Measurements from ENCODE around the gene MAP3K5.
"Not testable (repeated sequence)": the region's sequence is repeated elsewhere in the genome, so short reads cannot be mapped to it uniquely, and the experiment has no call there.

Gene MAP3K5

DNA sequence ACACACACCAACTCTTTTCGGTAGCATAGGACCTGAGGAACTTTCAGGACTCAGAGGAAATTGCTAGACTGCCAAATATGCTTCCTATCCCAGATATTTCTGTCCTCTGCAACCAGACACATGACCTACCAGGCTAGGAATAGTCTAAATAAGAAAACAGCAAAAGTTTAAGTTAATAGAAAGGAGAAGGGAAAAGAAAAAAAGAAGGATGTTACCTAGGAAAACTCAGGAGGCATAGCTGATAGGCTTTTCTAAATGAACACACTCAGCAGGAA, 74.6 kb downstream of the MAP3K5 start:
- DNase-seq, result no peak

- no peak for DNase-seq
These were observed 75.2 kb downstream of the MAP3K5 start for GRCh38 chr6:136716917-136717715.

DNA sequence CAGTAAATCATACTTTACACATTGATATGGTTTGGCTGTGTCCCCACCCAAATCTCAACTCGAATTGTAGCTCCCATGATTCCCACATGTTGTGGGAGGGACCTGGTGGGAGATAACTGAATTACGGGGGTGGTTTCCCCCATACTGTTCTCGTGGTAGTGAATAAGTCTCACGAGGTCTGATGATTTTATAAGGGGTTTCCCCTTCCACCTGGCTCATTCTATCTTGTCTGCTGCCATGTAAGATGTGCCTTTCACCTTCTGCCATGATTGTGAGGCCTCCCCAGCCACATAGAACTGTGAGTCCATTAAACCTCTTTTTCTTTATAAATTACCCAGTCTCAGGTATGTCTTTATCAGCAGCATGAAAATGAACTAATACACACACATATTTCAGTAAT, 79.6 kb downstream of the MAP3K5 start:
- not testable (repeated sequence) for DNase-seq

GRCh38 chr6:136711644-136712043, 80.6 kb downstream of the MAP3K5 start:
- no peak for DNase-seq

- DNase-seq, result no peak
These were observed 81.3 kb downstream of the MAP3K5 start for GRCh38 chr6:136710877-136711552.

DNA sequence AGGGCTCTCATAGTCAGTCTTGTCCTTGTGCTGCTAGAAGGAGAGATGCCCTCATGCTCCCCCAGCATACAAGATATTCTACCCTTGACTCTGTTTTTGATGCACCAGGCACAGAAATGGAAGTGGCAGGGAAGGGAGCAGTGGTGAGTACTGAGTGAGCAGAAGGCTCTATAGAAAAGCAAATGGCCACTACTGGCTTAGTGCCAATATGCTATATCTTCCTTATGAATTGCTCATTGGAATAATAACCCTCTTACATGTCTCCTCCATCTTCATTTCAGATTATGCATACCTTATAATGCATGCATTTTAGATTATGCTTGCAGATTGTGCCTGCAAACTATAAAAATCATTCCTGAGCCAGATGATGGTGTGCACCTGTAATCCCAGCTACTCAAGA, 82.8 kb downstream of the MAP3K5 start:
- no peak for DNase-seq

GRCh38 chr6:136706430-136706829, 85.8 kb downstream of the MAP3K5 start:
- DNase-seq, result no peak

- no peak for DNase-seq
These were observed 88.9 kb downstream of the MAP3K5 start for GRCh38 chr6:136703331-136703865.

- DNase-seq, result no peak
These were observed 91.2 kb downstream of the MAP3K5 start for GRCh38 chr6:136701045-136701444.

- no peak for DNase-seq
These were observed 92.9 kb downstream of the MAP3K5 start for GRCh38 chr6:136699358-136699757.

- DNase-seq, result no peak
These were observed 95.4 kb downstream of the MAP3K5 start for GRCh38 chr6:136696783-136697364.

DNA sequence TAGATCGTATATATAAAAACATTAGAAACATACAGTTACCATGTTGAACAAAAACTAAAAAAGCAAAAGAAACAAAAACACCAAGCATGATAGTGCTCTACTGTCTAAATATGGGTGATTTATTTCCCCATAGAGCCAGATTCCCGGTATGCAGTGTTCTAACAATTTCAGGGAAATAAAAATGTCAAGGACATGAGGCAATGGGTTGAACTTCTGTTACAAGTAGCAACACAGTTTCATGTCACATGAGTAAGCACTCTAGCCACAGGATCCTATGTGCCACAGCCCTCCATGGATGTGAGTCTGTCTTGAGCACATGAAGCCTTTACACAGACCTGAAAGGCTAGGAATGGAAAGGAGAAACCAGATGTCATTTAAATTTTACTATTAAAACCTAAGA, 96.0 kb downstream of the MAP3K5 start:
- DNase-seq, result no peak

GRCh38 chr6:136695412-136695811, 96.9 kb downstream of the MAP3K5 start:
- DNase-seq, result no peak

DNA sequence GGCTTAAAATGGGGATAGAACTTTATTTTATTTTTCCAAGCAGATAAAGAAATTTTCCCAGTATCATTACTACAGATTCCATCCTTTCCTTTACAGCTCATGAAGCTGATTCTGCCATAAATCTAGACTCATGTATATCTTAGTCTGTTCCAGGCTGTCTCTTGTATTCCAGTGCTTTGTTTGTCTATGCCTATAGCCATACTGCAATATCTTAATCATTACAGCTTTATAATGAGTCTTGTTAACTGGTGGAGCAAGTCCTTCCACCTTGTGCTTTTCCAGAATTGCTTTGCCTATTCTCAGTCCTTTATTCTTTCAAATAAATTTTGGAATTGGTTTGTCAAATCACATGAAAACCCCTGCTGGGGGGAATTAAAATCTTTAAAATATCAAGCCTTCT, 99.2 kb downstream of the MAP3K5 start:
- no peak for DNase-seq

DNA sequence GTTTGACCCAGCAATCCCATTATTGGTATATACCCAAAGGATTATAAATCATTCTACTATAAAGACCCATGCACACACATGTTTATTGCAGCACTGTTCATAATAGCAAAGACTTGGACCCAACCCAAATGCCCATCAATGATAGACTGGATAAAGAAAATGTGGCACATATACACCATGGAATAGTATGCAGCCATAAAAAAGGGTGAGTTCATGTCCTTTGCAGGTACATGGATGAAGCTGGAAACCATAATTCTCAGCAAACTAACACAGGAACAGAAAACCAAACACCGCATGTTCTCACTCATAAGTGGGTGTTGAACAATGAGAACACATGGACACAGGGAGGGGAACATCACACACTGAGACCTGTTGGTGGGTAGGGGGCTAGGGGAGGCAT, 104.4 kb downstream of the MAP3K5 start:
- DNase-seq, result not testable (repeated sequence)

DNA sequence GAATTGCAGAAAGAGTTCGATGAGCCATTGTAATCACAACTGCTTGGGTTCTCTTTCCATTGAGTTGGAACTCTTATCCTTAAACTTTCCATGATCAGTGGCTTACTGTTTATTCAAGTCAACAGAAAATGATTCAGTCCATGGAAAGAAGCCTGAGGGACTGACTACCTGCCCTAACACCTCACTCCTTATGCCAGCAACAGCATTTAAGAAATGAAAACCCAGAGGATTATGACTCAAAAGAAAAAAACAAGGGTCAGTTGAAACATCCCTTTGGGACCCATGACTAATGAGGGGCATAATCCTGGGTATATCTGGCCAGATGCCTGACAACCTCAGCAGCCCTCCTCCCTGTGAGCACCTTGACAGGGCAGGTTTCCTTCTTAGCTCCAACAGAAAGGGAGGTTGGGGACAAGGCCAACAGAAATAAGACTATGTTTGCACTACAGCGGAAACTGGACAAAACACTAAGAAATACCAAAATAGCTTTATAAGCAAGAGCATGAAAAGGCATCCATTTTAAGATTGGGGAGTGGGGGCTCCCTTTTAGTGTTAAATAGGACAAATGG, 106.7 kb downstream of the MAP3K5 start:
- DNase-seq, result no peak

DNA sequence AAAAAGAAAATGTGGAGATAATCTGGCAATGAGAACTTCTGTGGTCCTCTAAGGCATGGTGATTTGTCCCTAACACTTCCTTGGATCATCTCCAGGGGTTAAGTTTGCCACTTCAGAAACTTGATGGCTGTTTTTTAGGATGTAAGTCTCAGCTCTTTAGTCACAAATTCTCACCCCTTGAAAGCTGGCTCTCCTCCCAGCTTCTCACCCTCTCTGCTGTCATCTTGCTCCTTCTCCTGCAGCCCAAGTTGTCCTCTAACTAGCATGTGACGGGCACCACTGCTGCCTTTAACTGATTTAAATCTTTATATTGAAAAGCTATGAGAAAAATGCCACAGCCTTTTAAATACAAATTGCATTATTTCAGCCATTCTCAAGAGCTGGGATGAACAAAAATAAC, 107.8 kb downstream of the MAP3K5 start:
- no peak for DNase-seq

DNA sequence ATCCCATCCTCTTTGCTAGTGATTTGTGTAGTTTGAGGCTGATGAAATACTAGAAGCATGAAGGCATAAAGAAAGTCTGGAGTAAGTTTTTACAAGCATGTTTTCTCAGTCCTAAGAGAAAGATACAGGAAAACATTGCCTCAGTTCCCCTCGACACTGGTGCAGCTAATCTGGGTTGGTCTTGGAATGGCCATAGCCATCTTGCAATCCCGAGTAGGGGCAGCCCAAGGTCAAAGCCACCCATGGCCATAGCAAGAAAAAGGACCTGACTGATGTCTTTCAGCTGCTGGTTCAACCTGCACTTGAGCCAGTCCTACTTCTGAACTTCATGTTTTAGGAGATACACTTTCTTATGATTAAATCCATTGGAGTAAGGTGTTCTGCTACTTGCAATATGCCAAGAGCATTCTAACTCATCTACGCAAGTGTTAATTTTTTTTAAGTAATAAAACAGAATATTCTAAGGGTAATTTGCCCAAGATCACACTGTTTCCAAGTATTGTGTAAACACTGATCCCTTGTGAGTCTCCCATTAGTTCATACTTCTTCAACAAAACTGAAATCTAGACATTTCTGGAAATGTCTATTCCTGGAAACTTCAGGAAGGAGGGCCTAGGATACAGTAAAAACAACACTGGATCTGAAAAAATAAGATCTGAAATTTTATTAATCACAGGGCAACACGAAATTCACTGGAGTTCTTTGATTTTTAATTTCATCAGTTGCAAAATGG, 108.9 kb downstream of the MAP3K5 start:
- no peak for DNase-seq

DNA sequence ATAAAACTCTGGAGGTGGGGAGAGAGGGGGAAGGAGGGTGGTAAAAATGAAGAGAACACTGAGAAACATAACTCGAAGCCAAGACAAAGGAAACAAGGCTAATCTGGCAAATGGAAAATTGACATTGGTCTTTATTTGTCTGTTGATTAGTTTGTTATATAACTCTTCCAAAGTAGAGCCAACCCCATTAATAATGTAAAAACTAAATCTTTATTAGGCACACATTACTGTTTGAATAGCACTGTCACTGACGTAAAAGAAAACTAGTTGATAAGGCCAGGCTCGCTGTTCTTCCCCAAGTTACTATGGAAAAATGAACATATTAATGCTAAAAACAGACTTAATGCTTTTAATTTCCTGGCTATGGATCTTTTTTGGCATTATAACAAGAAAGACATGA, 110.0 kb downstream of the MAP3K5 start:
- no peak for DNase-seq

DNA sequence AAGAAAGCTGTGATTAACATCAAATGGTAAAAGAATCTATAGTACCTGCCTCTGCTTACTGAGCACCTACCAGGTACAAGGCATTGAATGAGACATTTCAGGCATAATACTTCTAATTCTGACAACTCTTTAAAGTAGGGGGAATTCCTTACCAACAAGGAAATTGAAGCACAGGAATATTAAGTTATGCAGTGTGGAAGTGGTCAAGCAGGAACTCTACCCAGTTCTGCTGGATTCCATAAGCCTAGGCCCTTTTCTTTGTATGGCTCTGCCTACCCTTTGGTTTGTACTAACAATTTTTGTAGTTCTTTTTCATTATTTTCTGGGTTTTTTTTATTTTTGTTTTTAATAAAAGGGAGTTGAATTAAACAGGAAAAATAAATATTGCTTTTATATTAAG, 114.5 kb downstream of the MAP3K5 start:
- no peak for DNase-seq

GRCh38 chr6:136677344-136677743, 114.9 kb downstream of the MAP3K5 start:
- DNase-seq, result no peak

GRCh38 chr6:136676075-136676474, 116.2 kb downstream of the MAP3K5 start:
- DNase-seq, result no peak

DNA sequence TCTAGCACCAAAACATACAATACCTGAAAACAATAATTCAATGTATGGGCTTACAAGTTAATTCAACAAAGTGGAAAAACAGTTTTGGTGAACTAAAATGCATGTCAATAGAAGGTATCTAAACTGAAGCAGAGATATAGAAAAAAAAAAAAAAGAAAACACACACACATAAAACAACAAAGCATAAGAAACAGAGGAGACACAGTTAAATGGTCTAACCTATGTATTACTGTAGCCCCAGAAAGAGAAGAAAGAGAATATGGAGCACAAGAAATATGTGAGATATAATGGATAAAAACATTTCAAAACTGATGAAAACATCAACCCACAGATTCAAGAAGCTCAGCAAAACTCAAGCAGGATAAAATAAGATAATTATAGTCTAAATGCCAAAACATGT, 118.7 kb downstream of the MAP3K5 start:
- DNase-seq, result no peak

Data from right hindlimb (tissue), 1 donor.